HG03139 (cell line): ENCODE data around the gene CENATAC.
"Not testable (repeated sequence)": the region's sequence is repeated elsewhere in the genome, so short reads cannot be mapped to it uniquely, and the experiment has no call there.

Experiments used
- ATAC-seq: cut with Tn5 transposase; IDR thresholded peaks from one replicate; pipeline ENCODE4 v1.9.1; 2021; ENCODE audit not compliant: unreplicated experiment

CENATAC gene

GRCh38 chr11:119051440-119052162 lies 53.7 kb downstream of the CENATAC start:
- ATAC-seq = peak; percentile 43

DNA sequence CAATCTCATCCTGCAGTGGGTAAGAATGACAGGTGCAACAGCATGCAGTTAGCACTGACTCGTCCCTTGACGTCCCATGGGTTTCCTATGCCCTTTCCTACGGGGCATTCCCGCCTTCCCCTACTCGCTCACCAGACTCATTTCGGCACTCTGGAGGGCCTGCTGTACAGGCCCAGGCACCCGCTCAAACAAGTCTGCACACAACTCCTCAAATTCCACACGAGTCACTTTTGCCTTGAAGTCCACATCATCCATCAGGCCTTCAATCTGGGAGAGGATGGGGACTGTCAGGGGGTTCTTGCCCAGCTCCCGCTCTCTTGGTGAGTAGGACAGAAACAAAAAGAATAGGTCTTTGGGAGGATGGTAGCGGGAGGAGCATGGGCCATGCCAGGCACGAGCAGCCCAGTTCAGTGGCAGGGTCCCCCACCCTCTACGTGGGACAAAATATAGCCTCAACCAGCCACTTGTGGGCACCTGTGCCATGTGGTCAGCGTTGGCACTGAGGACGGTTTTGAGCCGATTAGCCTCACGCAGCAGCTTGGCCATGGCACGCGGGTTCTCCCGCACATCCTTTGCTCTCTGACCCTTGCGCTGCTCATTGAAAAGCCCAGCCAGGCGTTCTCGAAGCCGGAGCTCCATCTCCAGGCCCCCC lies 54.4 kb downstream of the CENATAC start:
- no peak for ATAC-seq

- ATAC-seq = no peak
These were observed 56.5 kb downstream of the CENATAC start for GRCh38 chr11:119054418-119054817.

DNA sequence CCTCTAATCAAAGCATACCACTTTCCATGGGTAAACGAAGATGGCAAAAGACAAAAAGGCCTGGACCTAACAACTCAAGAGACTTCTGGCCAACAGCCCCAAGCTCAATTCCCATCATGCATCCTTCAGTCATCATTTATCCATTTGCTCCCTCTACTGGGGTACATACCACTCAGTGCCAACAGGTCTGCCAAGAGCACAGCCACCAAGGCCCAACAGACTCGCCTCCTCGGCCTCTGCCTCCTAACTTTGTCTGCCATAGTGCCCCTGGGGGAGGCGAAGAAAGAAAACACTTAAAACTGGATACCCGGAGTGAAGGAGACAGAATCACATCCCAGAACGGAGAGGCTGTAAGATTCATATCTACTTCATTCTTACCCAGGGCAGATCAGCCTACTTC lies 58.0 kb downstream of the CENATAC start:
- no peak for ATAC-seq

DNA sequence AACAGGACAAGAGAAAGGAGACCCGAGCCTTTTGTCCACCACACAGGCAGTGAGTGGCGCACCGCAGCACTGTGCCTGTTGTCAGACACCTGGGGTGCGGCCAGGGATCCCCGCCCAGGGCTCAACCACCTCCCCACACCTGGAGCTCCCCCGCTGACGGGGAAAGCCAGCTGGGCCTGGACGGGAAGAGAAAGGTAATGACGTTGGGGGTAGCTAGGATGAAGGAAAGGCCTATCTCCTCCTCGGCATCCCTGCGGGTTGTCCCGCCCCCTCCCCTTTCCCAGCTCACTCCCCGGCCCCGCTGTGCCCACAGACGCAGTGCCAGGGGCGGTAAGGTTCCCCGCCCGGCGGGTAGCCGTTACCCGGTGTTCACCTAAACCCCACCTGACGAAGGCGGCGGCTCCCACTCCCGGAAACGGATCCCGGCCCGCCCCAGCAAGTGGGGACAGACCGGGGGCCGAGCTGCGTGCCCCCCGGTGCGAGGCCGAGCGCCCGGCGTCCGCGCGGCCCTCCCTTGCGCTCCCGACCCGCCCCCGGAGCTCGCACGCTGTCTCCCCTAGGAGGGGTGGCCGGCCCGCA lies 58.6 kb downstream of the CENATAC start:
- ATAC-seq = peak; percentile 15

DNA sequence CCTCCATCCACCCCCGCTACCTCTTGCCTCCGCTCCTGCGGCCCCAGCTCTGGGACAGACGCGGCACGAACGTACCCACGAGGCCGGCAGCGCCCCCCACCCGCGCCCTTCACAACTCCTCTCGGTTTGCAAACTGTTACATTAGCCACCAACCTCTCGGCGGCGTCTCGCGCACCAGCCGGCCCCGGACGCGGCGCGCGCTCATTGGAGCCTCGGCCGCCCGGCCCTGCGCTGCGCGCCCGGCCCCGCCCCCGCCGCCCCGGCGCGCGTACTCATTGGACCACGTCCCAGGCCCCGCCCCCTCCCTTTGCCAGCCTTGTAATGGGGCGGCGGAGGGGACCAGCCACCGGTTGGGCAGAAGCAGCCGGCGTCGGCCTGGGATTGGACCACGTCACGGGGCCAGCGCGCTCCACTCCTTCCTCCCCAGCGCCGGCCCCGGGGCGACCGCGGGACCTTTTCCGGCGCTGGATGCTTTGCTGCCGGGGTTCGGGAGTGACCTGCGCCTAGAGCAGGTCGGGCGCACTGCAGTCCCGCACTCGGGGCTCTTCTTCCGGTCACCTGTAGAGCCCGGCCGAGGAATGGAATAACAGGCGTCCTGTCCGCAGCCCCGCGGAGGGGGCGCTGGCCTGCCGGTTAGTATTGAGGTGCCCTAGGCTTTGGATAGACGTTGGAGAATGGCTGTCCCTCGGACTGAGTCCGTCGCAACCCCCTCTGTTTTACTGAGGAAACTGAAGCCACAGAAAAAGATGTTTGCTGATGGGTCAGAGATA lies 59.2 kb downstream of the CENATAC start, which contains the start of gene HYOU1:
Gene HYOU1, minus strand, starts transcription at position 206 of the 770 bp plus-strand sequence. CDS start 1,045 bp downstream, outside the sequence.
- peak; percentile 87 for ATAC-seq

DNA sequence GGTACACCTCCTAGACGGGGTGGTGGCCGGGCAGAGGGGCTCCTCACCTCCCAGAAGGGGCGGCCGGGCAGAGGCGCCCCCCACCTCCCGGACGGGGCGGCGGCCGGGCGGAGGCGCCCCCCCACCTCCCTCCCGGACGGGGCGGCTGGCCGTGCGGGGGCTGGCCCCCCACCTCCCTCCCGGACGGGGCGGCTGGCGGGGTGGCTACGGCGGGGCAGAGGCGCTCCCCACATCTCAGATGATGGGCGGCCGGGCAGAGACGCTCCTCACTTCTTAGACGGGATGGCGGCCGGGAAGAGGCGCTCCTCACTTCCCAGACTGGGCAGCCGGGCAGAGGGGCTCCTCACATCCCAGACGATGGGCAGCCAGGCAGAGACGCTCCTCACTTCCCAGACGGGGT lies 61.2 kb downstream of the CENATAC start:
- ATAC-seq = not testable (repeated sequence)

- ATAC-seq = no peak
These were observed 63.3 kb downstream of the CENATAC start for GRCh38 chr11:119061256-119061655.

DNA sequence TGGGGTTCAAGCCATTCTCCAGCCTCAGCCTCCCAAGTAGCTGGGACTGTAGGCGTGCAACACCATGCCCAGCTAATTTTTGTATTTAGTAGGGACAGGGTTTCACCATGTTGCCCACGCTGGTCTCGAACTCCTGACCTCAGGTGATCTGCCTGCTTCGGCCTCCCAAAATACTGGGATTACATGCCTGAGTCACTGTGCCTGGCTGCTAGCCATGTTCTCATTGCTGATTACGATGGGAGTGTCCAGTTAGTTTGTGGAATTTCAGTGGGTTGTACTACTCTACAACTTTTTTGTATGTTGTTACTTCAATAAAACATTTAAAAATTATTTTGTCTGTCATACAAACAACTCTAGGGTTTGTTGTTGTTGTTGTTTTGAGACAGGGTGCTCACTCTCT lies 64.8 kb downstream of the CENATAC start:
- no peak for ATAC-seq

- no peak for ATAC-seq
These were observed 67.4 kb downstream of the CENATAC start for GRCh38 chr11:119065369-119065768.
